Measurements from ENCODE around the gene SOX5. TPM values are rescaled to one million over a fixed set of nuclear protein-coding genes. Genes with fewer than 3 reads are reported as not detected.
A peak's percentile ranks its signal among the peaks of the same experiment; 100 is the strongest.

Gene SOX5
- total RNA-seq (2014; rRNA removed; shearing (Covaris generic)), result 1.6 and 4.1 TPM in 2 replicates

- peak; percentile 66 for DNase-seq (ENCODE audit: low read depth)
Measured at GRCh38 chr12:23949348-23950209, at the start of gene SOX5. TSS of gene SOX5 (minus strand) at chr12:23949670. CDS start at chr12:23949601, 69 bp downstream.

DNA sequence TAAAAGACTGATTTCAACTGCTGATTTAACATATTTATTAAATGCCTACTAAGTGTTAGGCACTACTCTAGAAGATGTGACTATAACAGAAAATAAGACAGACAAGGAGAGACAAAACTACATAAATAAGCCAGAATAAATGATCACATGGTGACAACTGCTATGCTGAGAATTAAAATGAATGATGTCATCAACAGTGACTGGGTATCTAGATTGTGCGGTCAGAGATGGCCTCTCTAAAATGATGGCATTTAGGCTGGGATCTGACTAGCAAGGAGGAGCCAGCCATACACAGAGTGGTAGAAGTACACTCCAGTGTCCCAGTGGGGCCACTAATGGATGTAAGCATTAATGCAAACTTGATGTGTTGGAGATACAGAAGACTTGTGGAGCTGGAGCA lies 37.6 kb upstream of the SOX5 start:
- no peak for DNase-seq (ENCODE audit: low read depth)

- no peak for DNase-seq (ENCODE audit: low read depth)
Measured at GRCh38 chr12:23980826-23981225, 31.4 kb upstream of the SOX5 start.

- DNase-seq (ENCODE audit: low read depth), result no peak
Measured at GRCh38 chr12:23964812-23965211, 15.3 kb upstream of the SOX5 start.

DNA sequence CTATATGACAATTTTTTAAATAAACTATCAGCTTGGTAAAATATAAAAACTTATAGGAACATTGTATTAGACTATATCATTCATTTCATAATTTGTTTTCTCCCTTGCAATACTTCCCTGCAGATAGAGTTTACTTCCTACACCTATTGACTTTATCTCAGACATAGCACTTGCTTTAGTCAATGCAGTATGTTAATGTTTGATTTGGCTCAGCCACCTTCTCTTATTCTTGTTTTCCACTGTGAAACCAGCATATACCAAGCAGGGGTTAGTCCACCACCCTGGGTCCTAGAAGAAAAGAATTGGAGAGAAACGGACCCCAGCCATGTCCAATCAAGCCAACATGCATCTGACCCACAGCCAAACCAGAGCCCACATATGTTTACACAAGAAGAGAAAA lies 10.4 kb upstream of the SOX5 start:
- no peak for DNase-seq (ENCODE audit: low read depth)

GRCh38 chr12:23954332-23954731 lies 4.9 kb upstream of the SOX5 start:
- peak; percentile 16 for DNase-seq (ENCODE audit: low read depth)

GRCh38 chr12:23952071-23952470 lies 2.6 kb upstream of the SOX5 start:
- no peak for DNase-seq (ENCODE audit: low read depth)

DNA sequence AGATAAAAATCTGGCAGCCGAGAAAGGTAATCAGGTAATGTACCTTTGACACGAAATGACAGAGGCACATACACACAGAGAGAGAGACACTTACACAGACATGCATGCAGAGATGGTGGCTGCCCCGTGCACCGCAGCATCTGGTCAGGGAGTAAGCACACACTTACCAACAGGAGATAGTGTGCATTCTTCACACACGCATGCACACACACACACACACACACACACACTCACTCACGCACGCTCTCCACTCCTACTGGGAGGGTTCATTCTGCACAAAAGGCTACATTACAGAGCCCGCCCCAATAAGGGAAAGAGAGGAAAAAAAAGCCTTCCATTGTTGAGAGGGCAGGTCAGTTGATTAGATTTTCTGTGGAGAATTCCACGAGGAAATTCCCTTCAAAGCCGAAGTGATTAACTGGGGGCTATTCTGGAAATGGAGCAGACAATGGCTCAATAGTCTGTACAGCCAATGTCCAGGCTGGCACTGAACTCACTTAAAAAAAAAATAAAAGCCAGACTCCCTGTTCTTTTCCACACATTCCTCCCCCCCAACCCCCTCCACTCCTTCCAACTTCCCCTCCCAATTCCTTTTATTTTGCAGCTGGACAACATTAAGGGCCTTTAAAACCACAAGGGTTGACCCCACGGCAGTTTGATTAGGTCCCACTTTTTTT lies 1.4 kb upstream of the SOX5 start:
- DNase-seq (ENCODE audit: low read depth), result peak; percentile 13

- DNase-seq (ENCODE audit: low read depth), result peak; percentile 30
Measured at GRCh38 chr12:23950210-23950774, 822 bp upstream of the SOX5 start.

DNA sequence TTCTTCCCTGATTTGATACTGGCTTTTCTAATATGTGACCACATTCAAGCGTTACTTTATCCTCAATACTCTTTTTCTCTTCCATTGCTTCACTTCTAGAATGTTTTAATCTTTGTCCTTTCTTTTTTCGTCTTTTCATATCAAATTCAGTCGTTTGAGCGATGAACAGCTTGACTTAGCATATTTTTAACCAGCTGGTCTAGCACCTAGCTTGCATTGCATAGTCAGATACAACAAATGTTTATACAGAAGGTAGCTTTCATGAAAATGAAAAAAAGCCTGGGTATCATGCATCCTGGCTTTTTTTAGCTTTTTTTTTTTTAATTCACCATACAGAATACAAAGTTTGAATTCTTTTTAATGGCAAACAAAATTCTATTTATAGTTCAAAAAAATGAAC lies 1.2 kb downstream of the SOX5 start:
- DNase-seq (ENCODE audit: low read depth), result no peak

- DNase-seq (ENCODE audit: low read depth), result no peak
Measured at GRCh38 chr12:23947395-23947794, 2.1 kb downstream of the SOX5 start.

GRCh38 chr12:23945249-23945648 lies 4.2 kb downstream of the SOX5 start:
- DNase-seq (ENCODE audit: low read depth), result no peak

DNA sequence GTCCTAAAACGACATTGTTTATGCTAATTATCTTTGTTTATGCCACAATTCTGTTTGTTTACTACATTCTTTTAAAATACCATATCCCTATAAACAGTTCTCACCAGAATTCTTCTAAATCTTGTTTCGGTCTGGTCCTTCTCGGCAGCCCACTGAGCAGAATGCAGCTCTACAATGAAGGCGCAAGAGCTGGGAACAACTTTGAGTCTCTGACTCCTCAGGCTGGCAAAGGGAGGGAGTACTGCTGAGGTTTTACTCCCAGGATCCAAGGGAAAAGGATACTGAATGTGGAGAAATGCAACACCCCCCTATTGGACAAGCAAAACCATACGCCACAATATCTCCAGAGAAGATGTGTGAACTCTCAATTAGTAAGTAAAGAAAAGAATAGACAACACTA lies 5.4 kb downstream of the SOX5 start:
- DNase-seq (ENCODE audit: low read depth), result no peak

DNA sequence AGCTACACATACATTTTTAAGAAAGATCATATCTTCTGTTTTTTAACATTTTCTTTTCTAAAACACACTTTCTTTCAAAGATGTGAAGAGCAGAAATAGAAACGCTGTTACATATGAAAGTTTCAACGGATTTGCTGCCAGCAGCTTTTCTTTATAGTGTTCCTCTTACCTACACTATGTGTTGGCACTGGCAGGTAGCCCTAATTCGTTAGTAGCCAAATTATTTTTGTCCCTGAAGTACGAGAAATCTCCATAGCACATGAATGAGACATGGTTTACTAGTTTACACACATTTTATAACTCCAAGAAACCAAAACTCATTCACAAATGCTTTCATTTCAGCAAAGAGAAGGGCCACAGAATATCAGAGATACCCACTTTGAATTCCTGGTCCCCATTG lies 6.6 kb downstream of the SOX5 start:
- DNase-seq (ENCODE audit: low read depth), result no peak

DNA sequence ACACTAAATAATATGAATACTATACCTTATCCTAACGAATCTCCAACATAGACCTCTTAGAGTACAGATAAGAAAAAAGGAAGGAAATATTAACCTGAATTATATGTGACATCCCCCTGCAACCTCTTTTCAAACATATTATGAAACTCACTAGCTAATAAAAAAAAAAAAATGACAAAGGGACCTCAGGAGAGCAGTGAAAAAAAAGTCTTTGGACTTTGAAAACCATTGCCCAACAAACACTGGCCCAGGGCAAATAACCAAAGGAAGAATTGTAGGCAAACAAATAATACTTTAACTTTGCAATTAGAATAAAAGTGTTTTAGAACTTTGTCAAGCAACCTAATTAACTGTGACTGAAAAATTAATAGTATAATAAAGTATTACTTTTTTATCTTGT lies 7.7 kb downstream of the SOX5 start:
- no peak for DNase-seq (ENCODE audit: low read depth)

DNA sequence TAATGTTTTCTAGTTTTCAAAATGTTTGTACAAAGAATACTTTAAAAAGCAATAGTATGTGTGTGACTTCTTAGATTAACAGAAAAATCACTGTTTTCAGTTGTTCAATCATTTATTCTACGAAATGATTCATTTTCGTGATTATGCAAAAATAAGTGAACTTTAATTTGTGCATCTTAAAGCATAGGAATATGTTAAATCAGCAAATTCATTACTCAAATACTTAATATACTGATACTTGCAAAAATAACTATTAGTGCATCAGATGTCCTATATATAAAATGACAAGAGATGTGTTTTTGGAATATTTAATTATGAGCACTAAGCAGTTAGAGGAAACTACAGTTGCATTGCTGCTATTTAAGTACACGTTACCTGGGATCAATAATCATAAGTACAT lies 11.0 kb downstream of the SOX5 start:
- DNase-seq (ENCODE audit: low read depth), result no peak

DNA sequence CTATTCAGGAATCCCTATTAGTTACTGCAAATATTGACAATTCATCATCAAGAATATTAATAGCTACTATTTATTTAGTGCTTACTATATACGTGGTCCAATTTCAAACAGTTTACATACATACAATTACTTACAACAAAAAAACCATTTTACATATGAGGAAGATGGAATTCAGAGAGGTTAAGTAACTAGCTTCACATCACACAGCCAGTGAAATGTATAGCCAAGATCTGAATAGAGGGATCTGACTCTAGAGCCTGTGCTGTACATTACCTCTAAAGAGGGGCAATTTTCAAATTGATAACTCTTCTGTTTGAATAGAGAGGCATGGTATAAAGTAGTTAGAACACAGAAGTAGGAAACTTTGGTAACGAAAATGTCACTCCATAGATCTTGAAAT lies 18.3 kb downstream of the SOX5 start:
- DNase-seq (ENCODE audit: low read depth), result no peak

DNA sequence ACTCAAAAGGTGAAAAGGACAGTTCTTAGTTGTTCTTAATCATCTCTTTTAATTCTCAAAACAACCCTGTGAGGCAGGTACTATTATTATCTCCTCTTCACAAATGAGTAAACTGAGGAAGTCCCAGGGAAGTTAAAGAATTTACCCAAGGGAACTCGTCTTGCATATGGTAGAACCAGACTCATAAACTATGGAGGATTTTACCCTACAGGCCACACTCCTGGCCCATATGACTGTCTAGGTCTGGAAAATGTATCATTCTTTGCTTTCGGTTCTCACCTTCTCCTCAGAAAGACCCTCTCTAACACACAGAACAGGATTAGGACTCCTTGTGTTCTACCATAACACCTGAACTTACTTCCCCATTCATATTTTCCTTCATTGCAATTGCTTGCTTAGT lies 18.9 kb downstream of the SOX5 start:
- DNase-seq (ENCODE audit: low read depth), result no peak

GRCh38 chr12:23929906-23930305 lies 19.6 kb downstream of the SOX5 start:
- DNase-seq (ENCODE audit: low read depth), result peak; percentile 23

GRCh38 chr12:23927907-23928306 lies 21.6 kb downstream of the SOX5 start:
- DNase-seq (ENCODE audit: low read depth), result no peak

GRCh38 chr12:23921099-23921856 lies 28.2 kb downstream of the SOX5 start:
- DNase-seq (ENCODE audit: low read depth), result peak; percentile 4

GRCh38 chr12:23911574-23911973 lies 37.9 kb downstream of the SOX5 start:
- DNase-seq (ENCODE audit: low read depth), result no peak

All from M059J (cell line).